ENCODE measurements around the gene ADGRL1.
"Not testable (repeated sequence)": the region's sequence is repeated elsewhere in the genome, so short reads cannot be mapped to it uniquely, and the experiment has no call there.

The ADGRL1 gene

DNA sequence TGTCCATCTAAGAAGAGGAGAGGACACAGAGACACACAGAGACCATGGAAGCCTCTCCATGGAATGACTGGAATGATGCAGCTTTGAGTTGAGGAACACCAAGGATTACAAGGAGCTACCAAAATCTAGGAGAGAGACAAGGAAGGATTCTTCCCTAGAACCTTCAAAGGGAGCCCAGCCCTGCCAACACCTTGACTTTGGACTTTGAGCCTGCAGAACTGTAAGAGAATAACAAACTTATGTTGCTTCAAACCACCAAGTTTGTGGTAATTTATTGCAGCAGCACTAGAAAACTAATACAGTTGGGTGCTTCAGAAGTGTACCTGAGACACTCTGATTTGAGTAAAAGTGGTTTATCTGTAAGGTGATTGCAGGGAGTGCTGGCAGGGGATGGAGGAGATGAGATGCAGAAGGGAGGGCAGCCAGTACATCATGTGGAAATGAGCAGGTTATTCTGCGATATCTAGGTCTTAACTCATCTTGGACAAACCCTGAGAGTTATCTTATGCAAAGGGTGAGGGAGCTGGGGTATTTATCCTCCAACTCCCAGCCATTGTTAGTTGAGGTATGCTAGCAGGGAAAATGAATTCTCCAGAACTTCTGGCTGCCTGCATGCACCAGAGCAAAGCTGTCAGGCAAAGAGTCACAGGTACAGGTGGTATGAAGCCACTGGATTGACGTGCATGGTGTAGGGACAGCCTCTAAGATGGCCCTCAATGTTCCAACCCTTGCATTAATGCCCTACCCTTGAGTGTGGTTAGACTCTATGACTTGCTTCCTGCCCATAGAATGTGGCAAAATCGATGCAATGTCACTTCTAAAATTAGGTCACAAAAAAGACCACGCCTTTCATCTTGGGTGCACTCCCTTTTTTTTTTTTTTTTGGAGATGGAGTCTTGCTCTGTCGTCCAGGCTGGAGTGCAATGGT, 31.3 kb upstream of the ADGRL1 start:
- TF ChIP-seq EZH2phosphoT487 (IDR thresholded peaks at IDR 0.05; ENCODE audit: borderline replicate concordance, low read length), result no peak
- TF ChIP-seq, protein P1, sequence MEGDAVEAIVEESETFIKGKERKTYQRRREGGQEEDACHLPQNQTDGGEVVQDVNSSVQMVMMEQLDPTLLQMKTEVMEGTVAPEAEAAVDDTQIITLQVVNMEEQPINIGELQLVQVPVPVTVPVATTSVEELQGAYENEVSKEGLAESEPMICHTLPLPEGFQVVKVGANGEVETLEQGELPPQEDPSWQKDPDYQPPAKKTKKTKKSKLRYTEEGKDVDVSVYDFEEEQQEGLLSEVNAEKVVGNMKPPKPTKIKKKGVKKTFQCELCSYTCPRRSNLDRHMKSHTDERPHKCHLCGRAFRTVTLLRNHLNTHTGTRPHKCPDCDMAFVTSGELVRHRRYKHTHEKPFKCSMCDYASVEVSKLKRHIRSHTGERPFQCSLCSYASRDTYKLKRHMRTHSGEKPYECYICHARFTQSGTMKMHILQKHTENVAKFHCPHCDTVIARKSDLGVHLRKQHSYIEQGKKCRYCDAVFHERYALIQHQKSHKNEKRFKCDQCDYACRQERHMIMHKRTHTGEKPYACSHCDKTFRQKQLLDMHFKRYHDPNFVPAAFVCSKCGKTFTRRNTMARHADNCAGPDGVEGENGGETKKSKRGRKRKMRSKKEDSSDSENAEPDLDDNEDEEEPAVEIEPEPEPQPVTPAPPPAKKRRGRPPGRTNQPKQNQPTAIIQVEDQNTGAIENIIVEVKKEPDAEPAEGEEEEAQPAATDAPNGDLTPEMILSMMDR (IDR thresholded peaks at IDR 0.05; ENCODE audit: low read depth, low read length, poor library complexity, severe bottlenecking), result no peak
- Histone ChIP-seq H3F3A (ENCODE audit: control insufficient read depth, insufficient read depth) (no peaks in the 10 kb centered on the region), H3K36me3 (ENCODE audit: control insufficient read depth, low read length) (no peaks in the 10 kb centered on the region), H3K9me3 (ENCODE audit: control insufficient read depth, insufficient read depth, low read length) (no peaks in the 10 kb centered on the region), H3K4me3 (ENCODE audit: low read length) (no peak overlapping the region), H3K79me2 (ENCODE audit: control insufficient read depth, low read length) (no peaks in the 10 kb centered on the region), H4K20me1 (ENCODE audit: control insufficient read depth, insufficient read depth, low read depth, low read length) (no peaks in the 10 kb centered on the region), H3K27me3 (ENCODE audit: control insufficient read depth, low read length) (no peaks in the 10 kb centered on the region), H3K4me1 (ENCODE audit: control insufficient read depth, low read length) (no peaks in the 10 kb centered on the region), H3K27ac (ENCODE audit: low read depth, low read length) (no peak overlapping the region), H3K4me2 (ENCODE audit: low read length) (no peak overlapping the region), H3K9me2 (replicated peaks; ENCODE audit: control insufficient read depth, low read length) (no peaks in the 10 kb centered on the region)

- H3K27ac ChIP-seq (ENCODE audit: low read depth, low read length); H3K4me1 ChIP-seq (ENCODE audit: control insufficient read depth, low read length); H3F3A ChIP-seq (ENCODE audit: control insufficient read depth, insufficient read depth); H3K4me2 ChIP-seq (ENCODE audit: low read length); H3K9me2 ChIP-seq (replicated peaks; ENCODE audit: control insufficient read depth, low read length); H3K9me3 ChIP-seq (ENCODE audit: control insufficient read depth, insufficient read depth, low read length); H3K36me3 ChIP-seq (ENCODE audit: control insufficient read depth, low read length); H4K20me1 ChIP-seq (ENCODE audit: control insufficient read depth, insufficient read depth, low read depth, low read length); H3K79me2 ChIP-seq (ENCODE audit: control insufficient read depth, low read length); H3K4me3 ChIP-seq (ENCODE audit: low read length); H3K27me3 ChIP-seq (ENCODE audit: control insufficient read depth, low read length): not testable (repeated sequence)
These were observed 27.0 kb upstream of the ADGRL1 start for GRCh38 chr19:14232945-14233344.

- not testable (repeated sequence) for H3K36me3 ChIP-seq (ENCODE audit: control insufficient read depth, low read length); H3K4me2 ChIP-seq (ENCODE audit: low read length); H3K9me3 ChIP-seq (ENCODE audit: control insufficient read depth, insufficient read depth, low read length); H3K9me2 ChIP-seq (replicated peaks; ENCODE audit: control insufficient read depth, low read length); H4K20me1 ChIP-seq (ENCODE audit: control insufficient read depth, insufficient read depth, low read depth, low read length); H3K27ac ChIP-seq (ENCODE audit: low read depth, low read length); H3K4me1 ChIP-seq (ENCODE audit: control insufficient read depth, low read length); H3K4me3 ChIP-seq (ENCODE audit: low read length); H3F3A ChIP-seq (ENCODE audit: control insufficient read depth, insufficient read depth); H3K27me3 ChIP-seq (ENCODE audit: control insufficient read depth, low read length); H3K79me2 ChIP-seq (ENCODE audit: control insufficient read depth, low read length)
These were observed 22.6 kb upstream of the ADGRL1 start for GRCh38 chr19:14228446-14229071.

DNA sequence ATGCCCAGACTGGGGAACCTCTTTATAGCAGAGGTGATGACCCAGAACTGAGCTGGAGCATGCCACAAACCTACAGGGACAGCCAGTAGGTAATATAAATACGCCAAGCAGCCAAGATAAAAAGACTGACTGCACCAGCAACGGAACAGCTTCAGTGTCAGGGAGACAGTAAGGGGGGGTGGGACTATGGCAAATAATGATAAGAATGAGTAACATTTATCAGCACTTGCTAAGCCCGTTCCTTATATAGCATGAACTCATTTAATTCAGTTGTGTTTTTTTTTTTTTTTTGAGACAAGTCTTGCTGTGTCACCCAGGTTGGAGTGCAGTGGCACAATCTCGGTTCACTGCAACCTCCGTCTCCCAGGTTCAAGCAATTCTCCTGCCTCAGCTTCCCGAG, 20.5 kb upstream of the ADGRL1 start:
- H3K4me1 ChIP-seq (ENCODE audit: control insufficient read depth, low read length); H3K36me3 ChIP-seq (ENCODE audit: control insufficient read depth, low read length); H3K27ac ChIP-seq (ENCODE audit: low read depth, low read length); H3K9me3 ChIP-seq (ENCODE audit: control insufficient read depth, insufficient read depth, low read length); H3K27me3 ChIP-seq (ENCODE audit: control insufficient read depth, low read length); H3K9me2 ChIP-seq (replicated peaks; ENCODE audit: control insufficient read depth, low read length); H3K4me3 ChIP-seq (ENCODE audit: low read length); H3F3A ChIP-seq (ENCODE audit: control insufficient read depth, insufficient read depth); H4K20me1 ChIP-seq (ENCODE audit: control insufficient read depth, insufficient read depth, low read depth, low read length); H3K4me2 ChIP-seq (ENCODE audit: low read length); H3K79me2 ChIP-seq (ENCODE audit: control insufficient read depth, low read length): not testable (repeated sequence)

DNA sequence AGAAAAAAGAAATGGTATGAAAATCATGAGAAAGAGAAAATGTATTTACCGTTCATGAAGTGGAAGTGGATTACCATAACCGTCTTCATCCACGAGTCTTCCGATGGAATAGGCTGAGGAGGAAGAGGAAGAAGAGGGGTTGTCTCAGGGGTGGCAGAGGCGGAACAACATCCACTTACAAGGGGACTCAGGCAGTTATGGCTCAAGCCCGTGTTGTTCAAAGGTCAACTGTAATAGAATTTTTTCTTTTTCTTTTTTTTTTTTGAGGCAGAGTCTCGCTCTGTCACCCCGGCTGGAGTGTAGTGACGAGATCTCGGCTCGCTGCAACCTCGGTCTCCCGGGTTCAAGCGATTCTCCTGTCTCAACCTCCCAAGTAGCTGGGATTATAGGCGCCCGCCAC, 16.9 kb upstream of the ADGRL1 start:
- H3F3A ChIP-seq (ENCODE audit: control insufficient read depth, insufficient read depth), result no peaks in the 10 kb centered on the region
- H3K27ac ChIP-seq (ENCODE audit: low read depth, low read length), result no peak overlapping the region
- no peaks in the 10 kb centered on the region for H3K27me3 ChIP-seq (ENCODE audit: control insufficient read depth, low read length)
- H3K9me2 ChIP-seq (replicated peaks; ENCODE audit: control insufficient read depth, low read length), result no peaks in the 10 kb centered on the region
- H3K79me2 ChIP-seq (ENCODE audit: control insufficient read depth, low read length), result no peaks in the 10 kb centered on the region
- no peak overlapping the region for H3K4me3 ChIP-seq (ENCODE audit: low read length)
- no peak overlapping the region for H3K4me2 ChIP-seq (ENCODE audit: low read length)
- TF ChIP-seq, protein P1 (IDR thresholded peaks at IDR 0.05; ENCODE audit: low read depth, low read length, poor library complexity, severe bottlenecking), result no peak
- TF ChIP-seq EZH2phosphoT487 (IDR thresholded peaks at IDR 0.05; ENCODE audit: borderline replicate concordance, low read length), result no peak
- H4K20me1 ChIP-seq (ENCODE audit: control insufficient read depth, insufficient read depth, low read depth, low read length), result no peaks in the 10 kb centered on the region
- no peaks in the 10 kb centered on the region for H3K4me1 ChIP-seq (ENCODE audit: control insufficient read depth, low read length)
- H3K36me3 ChIP-seq (ENCODE audit: control insufficient read depth, low read length), result no peaks in the 10 kb centered on the region
- no peaks in the 10 kb centered on the region for H3K9me3 ChIP-seq (ENCODE audit: control insufficient read depth, insufficient read depth, low read length)

Data from DOHH2 (cell line).